ENCODE data around the gene TBL3. TPM values are rescaled to one million over a fixed set of nuclear protein-coding genes. Genes with fewer than 3 reads are reported as not detected.

The TBL3 gene
- total RNA-seq, 1 donor from 2014 or later: 30.7 TPM

- Histone ChIP-seq H3F3A (ENCODE audit: low read depth) (peaks cover 13% of the 10 kb centered on the region), H2AFZ (replicated peaks) (no peak overlapping the region), H3K9ac (no peak overlapping the region), H3K4me3 (no peak overlapping the region), H3K4me1 (peaks cover 6% of the 10 kb centered on the region), H4K20me1 (ENCODE audit: low read depth) (peaks cover 5% of the 10 kb centered on the region), H3K79me2 (ENCODE audit: low read depth) (no peaks in the 10 kb centered on the region), H3K9me3 (ENCODE audit: low read depth) (no peaks in the 10 kb centered on the region), H3K27ac (no peak overlapping the region), H3K36me3 (no peaks in the 10 kb centered on the region), H3K27me3 (peaks cover 55% of the 10 kb centered on the region), H3K4me2 (no peak overlapping the region)
- Mint-ChIP-seq H3K27me3 (ENCODE audit: insufficient read depth, low read depth) (peaks cover 13% of the 10 kb centered on the region), H3K4me3 (peak overlapping the region; percentile 67), H3K36me3 (no peaks in the 10 kb centered on the region), H3K4me1 (peaks cover 16% of the 10 kb centered on the region), H3K9me3 (no peaks in the 10 kb centered on the region), H3K27ac (no peak overlapping the region)
- DNase-seq (ENCODE audit: low spot score): no peak
- no peak for TF ChIP-seq EZH2phosphoT487 (IDR thresholded peaks at IDR 0.05)
- no peak for TF ChIP-seq EZH2 (IDR thresholded peaks at IDR 0.05)
- TF ChIP-seq, protein P1, sequence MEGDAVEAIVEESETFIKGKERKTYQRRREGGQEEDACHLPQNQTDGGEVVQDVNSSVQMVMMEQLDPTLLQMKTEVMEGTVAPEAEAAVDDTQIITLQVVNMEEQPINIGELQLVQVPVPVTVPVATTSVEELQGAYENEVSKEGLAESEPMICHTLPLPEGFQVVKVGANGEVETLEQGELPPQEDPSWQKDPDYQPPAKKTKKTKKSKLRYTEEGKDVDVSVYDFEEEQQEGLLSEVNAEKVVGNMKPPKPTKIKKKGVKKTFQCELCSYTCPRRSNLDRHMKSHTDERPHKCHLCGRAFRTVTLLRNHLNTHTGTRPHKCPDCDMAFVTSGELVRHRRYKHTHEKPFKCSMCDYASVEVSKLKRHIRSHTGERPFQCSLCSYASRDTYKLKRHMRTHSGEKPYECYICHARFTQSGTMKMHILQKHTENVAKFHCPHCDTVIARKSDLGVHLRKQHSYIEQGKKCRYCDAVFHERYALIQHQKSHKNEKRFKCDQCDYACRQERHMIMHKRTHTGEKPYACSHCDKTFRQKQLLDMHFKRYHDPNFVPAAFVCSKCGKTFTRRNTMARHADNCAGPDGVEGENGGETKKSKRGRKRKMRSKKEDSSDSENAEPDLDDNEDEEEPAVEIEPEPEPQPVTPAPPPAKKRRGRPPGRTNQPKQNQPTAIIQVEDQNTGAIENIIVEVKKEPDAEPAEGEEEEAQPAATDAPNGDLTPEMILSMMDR (IDR thresholded peaks at IDR 0.05): no peak
These were observed 56.3 kb downstream of the TBL3 start for GRCh38 chr16:2028146-2028545.

DNA sequence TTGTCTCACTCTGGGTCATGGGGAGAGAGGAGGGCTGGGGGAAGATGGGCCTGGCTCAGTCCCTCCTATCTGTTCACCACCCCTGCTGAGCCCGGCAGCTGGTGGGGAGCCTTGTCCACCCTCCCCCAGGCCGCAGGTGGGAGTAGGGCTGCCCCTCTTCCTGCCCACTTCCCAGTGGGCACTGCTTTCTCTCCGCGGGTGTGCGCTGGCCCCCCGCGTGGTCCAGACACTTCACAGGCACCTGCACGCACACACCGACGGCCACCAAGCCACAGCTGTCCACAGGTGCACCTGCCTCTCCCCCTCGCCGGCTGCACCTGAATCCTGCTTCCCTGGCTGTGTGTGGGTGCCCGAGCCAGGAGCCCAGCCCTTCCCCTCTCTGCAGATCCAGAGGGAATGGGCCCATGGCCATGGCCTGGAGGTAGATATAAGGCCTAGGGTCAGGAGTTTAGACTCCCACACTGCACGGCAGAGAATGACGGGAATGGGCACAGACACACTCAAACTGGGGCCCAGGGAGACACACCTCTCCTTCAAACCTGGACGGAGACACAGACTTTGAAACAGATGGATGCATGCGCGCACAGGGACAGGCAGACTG, 56.9 kb downstream of the TBL3 start:
- DNase-seq (ENCODE audit: low spot score): no peak
- Mint-ChIP-seq H3K27me3 (ENCODE audit: insufficient read depth, low read depth) (peaks cover 11% of the 10 kb centered on the region), H3K27ac (peak overlapping the region; percentile 42), H3K36me3 (no peaks in the 10 kb centered on the region), H3K4me1 (peaks cover 14% of the 10 kb centered on the region), H3K4me3 (no peak overlapping the region), H3K9me3 (no peaks in the 10 kb centered on the region)
- no peaks in the 10 kb centered on the region for H3K79me2 ChIP-seq (ENCODE audit: low read depth)
- peaks cover 51% of the 10 kb centered on the region for H3K27me3 ChIP-seq
- no peak overlapping the region for H3K27ac ChIP-seq
- peaks cover 13% of the 10 kb centered on the region for H3F3A ChIP-seq (ENCODE audit: low read depth)
- H3K9me3 ChIP-seq (ENCODE audit: low read depth): no peaks in the 10 kb centered on the region
- no peaks in the 10 kb centered on the region for H3K36me3 ChIP-seq
- H2AFZ ChIP-seq (replicated peaks): no peak overlapping the region
- H3K4me3 ChIP-seq: no peak overlapping the region
- H4K20me1 ChIP-seq (ENCODE audit: low read depth): peaks cover 5% of the 10 kb centered on the region
- TF ChIP-seq EZH2 (IDR thresholded peaks at IDR 0.05) (no peak), EZH2phosphoT487 (IDR thresholded peaks at IDR 0.05) (no peak)
- TF ChIP-seq, protein P1 (IDR thresholded peaks at IDR 0.05): no peak
- no peak overlapping the region for H3K9ac ChIP-seq
- peaks cover 6% of the 10 kb centered on the region for H3K4me1 ChIP-seq
- no peak overlapping the region for H3K4me2 ChIP-seq

- H3K27ac Mint-ChIP-seq: no peak overlapping the region
- peaks cover 6% of the 10 kb centered on the region for H3K4me1 ChIP-seq
- peaks cover 13% of the 10 kb centered on the region for H3F3A ChIP-seq (ENCODE audit: low read depth)
- H2AFZ ChIP-seq (replicated peaks): no peak overlapping the region
- peaks cover 10% of the 10 kb centered on the region for H3K4me1 Mint-ChIP-seq
- no peaks in the 10 kb centered on the region for H3K36me3 Mint-ChIP-seq
- no peak for TF ChIP-seq EZH2phosphoT487 (IDR thresholded peaks at IDR 0.05)
- TF ChIP-seq, protein P1 (IDR thresholded peaks at IDR 0.05): no peak
- no peaks in the 10 kb centered on the region for H3K79me2 ChIP-seq (ENCODE audit: low read depth)
- H3K4me2 ChIP-seq: no peak overlapping the region
- H3K9me3 Mint-ChIP-seq: no peaks in the 10 kb centered on the region
- no peaks in the 10 kb centered on the region for H3K9me3 ChIP-seq (ENCODE audit: low read depth)
- no peaks in the 10 kb centered on the region for H3K36me3 ChIP-seq
- H3K4me3 Mint-ChIP-seq: no peak overlapping the region
- no peak for DNase-seq (ENCODE audit: low spot score)
- H3K4me3 ChIP-seq: no peak overlapping the region
- H3K27ac ChIP-seq: no peak overlapping the region
- peaks cover 11% of the 10 kb centered on the region for H3K27me3 Mint-ChIP-seq (ENCODE audit: insufficient read depth, low read depth)
- peaks cover 5% of the 10 kb centered on the region for H4K20me1 ChIP-seq (ENCODE audit: low read depth)
- H3K27me3 ChIP-seq: peaks cover 45% of the 10 kb centered on the region
- no peak overlapping the region for H3K9ac ChIP-seq
These were observed 57.5 kb downstream of the TBL3 start for GRCh38 chr16:2029350-2029749.
